Measurements from ENCODE around the gene IBSP.

IBSP gene

DNA sequence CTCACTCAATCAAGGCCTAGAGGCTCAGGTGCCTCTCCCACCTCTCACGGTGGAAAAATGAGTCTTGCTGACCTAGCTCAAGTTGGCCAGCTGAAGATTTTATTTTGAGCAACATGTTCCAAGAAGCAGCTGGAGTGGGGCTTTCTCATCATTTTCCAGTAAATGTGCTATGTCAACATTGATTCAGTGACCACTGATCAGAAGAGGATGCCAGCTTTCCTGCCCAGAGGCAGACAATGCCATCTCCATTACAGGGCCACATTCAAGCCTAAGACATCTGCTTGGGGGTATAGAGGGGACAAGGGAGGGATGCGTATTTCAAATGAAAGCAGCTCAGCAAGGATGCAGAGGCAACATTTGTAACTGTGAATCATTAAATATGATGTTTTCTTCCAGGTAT is 36.4 kb downstream of the IBSP start:
- no peak overlapping the region for H3K4me3 ChIP-seq (ENCODE audit: low read length in 2 of 2)
- no peak overlapping the region for H3K27ac ChIP-seq (ENCODE audit: low read depth in 2 of 2, low read length in 2 of 2)
- H3K9ac ChIP-seq (ENCODE audit: low read depth in 1 of 2, low read length in 2 of 2), result no peak overlapping the region
- no peaks in the 10 kb centered on the region for H3K27me3 ChIP-seq (ENCODE audit: control insufficient read depth in 2 of 2, insufficient read depth in 2 of 2, low read length in 2 of 2)
- H3K9me3 ChIP-seq (ENCODE audit: control insufficient read depth in 2 of 2, low read length in 2 of 2), result no peaks in the 10 kb centered on the region
- H3K4me1 ChIP-seq (ENCODE audit: control insufficient read depth in 2 of 2, insufficient read depth in 2 of 2, low read length in 2 of 2), result no peaks in the 10 kb centered on the region
- H3K36me3 ChIP-seq (ENCODE audit: control insufficient read depth in 2 of 2, insufficient read depth in 2 of 2, low read length in 2 of 2), result no peaks in the 10 kb centered on the region

DNA sequence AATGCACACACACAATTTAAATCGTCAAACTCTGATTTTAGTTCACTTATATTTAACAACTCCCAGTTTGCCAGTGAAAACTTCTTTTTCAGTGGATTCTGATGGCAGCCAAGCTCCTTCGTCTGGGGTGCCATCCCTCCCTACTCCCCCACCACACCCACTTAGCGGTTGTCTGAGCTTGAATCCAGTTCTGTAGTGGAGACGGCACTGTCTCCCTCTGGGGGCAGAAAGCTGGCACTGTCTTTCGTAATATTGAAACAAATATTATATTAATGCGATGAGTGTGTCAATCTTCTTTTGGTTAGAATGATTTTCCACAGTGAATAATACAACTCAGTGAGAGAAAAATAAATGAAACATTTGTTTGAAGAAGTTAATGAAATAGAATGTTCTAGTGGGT is 38.9 kb downstream of the IBSP start:
- H3K4me3 ChIP-seq (ENCODE audit: low read length in 2 of 2), result no peak overlapping the region
- no peak overlapping the region for H3K9ac ChIP-seq (ENCODE audit: low read depth in 1 of 2, low read length in 2 of 2)
- no peaks in the 10 kb centered on the region for H3K4me1 ChIP-seq (ENCODE audit: control insufficient read depth in 2 of 2, insufficient read depth in 2 of 2, low read length in 2 of 2)
- H3K9me3 ChIP-seq (ENCODE audit: control insufficient read depth in 2 of 2, low read length in 2 of 2), result no peaks in the 10 kb centered on the region
- H3K27ac ChIP-seq (ENCODE audit: low read depth in 2 of 2, low read length in 2 of 2), result no peak overlapping the region
- H3K27me3 ChIP-seq (ENCODE audit: control insufficient read depth in 2 of 2, insufficient read depth in 2 of 2, low read length in 2 of 2), result peaks cover 0 to 7% of the 10 kb centered on the region in 2 donors
- no peaks in the 10 kb centered on the region for H3K36me3 ChIP-seq (ENCODE audit: control insufficient read depth in 2 of 2, insufficient read depth in 2 of 2, low read length in 2 of 2)

DNA sequence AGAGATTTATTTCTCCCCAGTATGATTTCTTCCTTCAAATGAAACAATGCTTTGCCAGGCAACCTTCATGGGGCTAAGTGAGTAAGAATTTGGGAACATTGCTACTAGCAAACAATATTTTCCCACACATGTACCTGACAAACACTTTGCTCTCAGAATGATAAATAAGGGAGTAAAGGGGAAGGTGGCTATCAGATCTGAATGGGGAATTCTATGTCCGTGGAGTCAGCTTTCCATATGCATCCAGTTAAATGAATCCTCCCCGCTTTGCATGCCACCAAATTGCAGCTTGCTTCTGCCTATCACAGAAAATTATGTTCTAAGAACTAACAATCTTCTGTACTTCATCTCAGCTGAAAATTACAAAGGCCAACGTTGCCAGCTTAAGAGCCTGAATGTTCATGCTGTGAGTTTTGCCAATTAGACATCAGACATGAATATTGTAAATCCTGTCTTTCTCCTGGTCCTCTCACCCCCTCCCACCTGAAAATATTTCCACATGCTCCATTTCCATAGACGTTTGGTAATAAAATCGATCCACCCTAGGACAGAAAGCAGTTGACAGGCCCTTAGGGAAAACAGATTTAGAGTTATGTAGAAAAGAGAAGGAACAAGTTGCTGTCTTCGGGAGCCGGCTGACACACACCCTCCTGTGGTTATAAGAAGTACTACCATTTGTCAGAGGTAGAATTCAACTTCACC is 39.7 kb downstream of the IBSP start:
- no peak overlapping the region for H3K9ac ChIP-seq (ENCODE audit: low read depth in 1 of 2, low read length in 2 of 2)
- no peak overlapping the region for H3K27ac ChIP-seq (ENCODE audit: low read depth in 2 of 2, low read length in 2 of 2)

DNA sequence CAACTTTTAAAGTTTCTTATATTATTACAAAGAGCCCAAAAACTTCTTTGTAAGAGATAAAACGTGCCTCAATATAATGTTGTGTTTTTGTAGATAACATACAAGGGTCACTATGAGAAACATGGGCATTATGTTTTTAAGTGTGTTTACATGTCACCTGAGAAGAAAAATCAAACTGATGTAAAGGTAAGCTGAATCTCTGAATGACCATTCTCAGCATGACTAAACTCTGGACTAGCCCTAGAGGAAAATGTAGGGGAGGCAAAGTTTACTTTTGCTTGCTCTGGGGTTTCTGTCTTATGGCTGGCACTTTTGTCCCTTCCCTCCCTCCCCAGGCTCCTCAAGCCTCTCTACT is 40.2 kb downstream of the IBSP start:
- no peaks in the 10 kb centered on the region for H3K9me3 ChIP-seq (ENCODE audit: control insufficient read depth in 2 of 2, low read length in 2 of 2)
- no peaks in the 10 kb centered on the region for H3K36me3 ChIP-seq (ENCODE audit: control insufficient read depth in 2 of 2, insufficient read depth in 2 of 2, low read length in 2 of 2)
- no peak overlapping the region for H3K27ac ChIP-seq (ENCODE audit: low read depth in 2 of 2, low read length in 2 of 2)
- H3K4me3 ChIP-seq (ENCODE audit: low read length in 2 of 2), result no peak overlapping the region
- H3K4me1 ChIP-seq (ENCODE audit: control insufficient read depth in 2 of 2, insufficient read depth in 2 of 2, low read length in 2 of 2), result no peaks in the 10 kb centered on the region
- H3K27me3 ChIP-seq (ENCODE audit: control insufficient read depth in 2 of 2, insufficient read depth in 2 of 2, low read length in 2 of 2), result peaks cover 5 to 7% of the 10 kb centered on the region in 2 donors
- H3K9ac ChIP-seq (ENCODE audit: low read depth in 1 of 2, low read length in 2 of 2), result no peak overlapping the region

More for the DNA sequence above, 39.7 kb downstream of the IBSP start:
- peaks cover 5 to 7% of the 10 kb centered on the region in 2 donors for H3K27me3 ChIP-seq (ENCODE audit: control insufficient read depth in 2 of 2, insufficient read depth in 2 of 2, low read length in 2 of 2)
- H3K4me3 ChIP-seq (ENCODE audit: low read length in 2 of 2), result no peak overlapping the region
- no peaks in the 10 kb centered on the region for H3K9me3 ChIP-seq (ENCODE audit: control insufficient read depth in 2 of 2, low read length in 2 of 2)
- H3K4me1 ChIP-seq (ENCODE audit: control insufficient read depth in 2 of 2, insufficient read depth in 2 of 2, low read length in 2 of 2), result no peaks in the 10 kb centered on the region
- H3K36me3 ChIP-seq (ENCODE audit: control insufficient read depth in 2 of 2, insufficient read depth in 2 of 2, low read length in 2 of 2), result no peaks in the 10 kb centered on the region

DNA sequence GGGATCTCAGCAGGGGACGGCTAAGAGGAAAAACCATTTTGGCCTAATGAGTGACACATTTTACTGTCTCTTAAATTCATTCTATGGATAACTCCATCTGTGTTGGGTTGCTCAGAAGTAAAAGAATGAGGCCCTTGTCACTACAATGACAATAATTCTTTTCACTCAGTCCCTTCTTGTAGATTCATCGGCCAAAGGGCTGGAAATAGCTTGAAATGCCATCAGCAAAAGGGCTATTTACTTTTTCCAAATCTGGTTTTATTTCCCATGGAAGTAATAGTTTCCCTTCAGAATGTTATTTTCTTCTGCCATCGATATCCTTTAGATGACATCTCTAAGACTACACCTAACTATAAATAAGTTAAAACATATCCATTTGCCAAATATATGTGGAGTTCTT is 40.8 kb downstream of the IBSP start:
- H3K4me3 ChIP-seq (ENCODE audit: low read length in 2 of 2), result no peak overlapping the region
- no peak overlapping the region for H3K9ac ChIP-seq (ENCODE audit: low read depth in 1 of 2, low read length in 2 of 2)
- no peaks in the 10 kb centered on the region for H3K36me3 ChIP-seq (ENCODE audit: control insufficient read depth in 2 of 2, insufficient read depth in 2 of 2, low read length in 2 of 2)
- H3K27ac ChIP-seq (ENCODE audit: low read depth in 2 of 2, low read length in 2 of 2), result no peak overlapping the region
- no peaks in the 10 kb centered on the region for H3K9me3 ChIP-seq (ENCODE audit: control insufficient read depth in 2 of 2, low read length in 2 of 2)
- no peaks in the 10 kb centered on the region for H3K4me1 ChIP-seq (ENCODE audit: control insufficient read depth in 2 of 2, insufficient read depth in 2 of 2, low read length in 2 of 2)
- H3K27me3 ChIP-seq (ENCODE audit: control insufficient read depth in 2 of 2, insufficient read depth in 2 of 2, low read length in 2 of 2), result peaks cover 5 to 7% of the 10 kb centered on the region in 2 donors

DNA sequence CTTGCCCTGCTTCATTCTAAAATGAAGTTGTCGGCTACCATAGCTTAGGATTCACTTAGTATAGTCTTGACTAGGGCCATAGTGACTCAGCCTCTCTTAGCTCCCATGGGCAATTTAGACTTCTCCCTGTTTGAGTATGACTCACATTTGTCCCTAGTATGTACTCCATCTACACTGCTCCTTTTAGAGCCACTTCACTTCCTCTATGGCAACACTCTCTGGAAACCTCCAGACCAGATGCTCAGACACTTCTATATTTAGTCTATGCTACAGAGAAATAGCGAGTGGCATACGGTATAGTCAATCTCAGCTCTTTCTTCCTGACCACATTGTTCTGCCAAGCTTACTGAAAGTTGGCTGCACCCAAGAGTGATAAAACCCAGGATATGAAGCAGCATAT is 44.6 kb downstream of the IBSP start:
- H3K36me3 ChIP-seq (ENCODE audit: control insufficient read depth in 2 of 2, insufficient read depth in 2 of 2, low read length in 2 of 2), result no peaks in the 10 kb centered on the region
- no peak overlapping the region for H3K9ac ChIP-seq (ENCODE audit: low read depth in 1 of 2, low read length in 2 of 2)
- no peaks in the 10 kb centered on the region for H3K9me3 ChIP-seq (ENCODE audit: control insufficient read depth in 2 of 2, low read length in 2 of 2)
- H3K4me3 ChIP-seq (ENCODE audit: low read length in 2 of 2), result no peak overlapping the region
- no peaks in the 10 kb centered on the region for H3K4me1 ChIP-seq (ENCODE audit: control insufficient read depth in 2 of 2, insufficient read depth in 2 of 2, low read length in 2 of 2)
- peaks cover 5 to 7% of the 10 kb centered on the region in 2 donors for H3K27me3 ChIP-seq (ENCODE audit: control insufficient read depth in 2 of 2, insufficient read depth in 2 of 2, low read length in 2 of 2)
- H3K27ac ChIP-seq (ENCODE audit: low read depth in 2 of 2, low read length in 2 of 2), result no peak overlapping the region

DNA sequence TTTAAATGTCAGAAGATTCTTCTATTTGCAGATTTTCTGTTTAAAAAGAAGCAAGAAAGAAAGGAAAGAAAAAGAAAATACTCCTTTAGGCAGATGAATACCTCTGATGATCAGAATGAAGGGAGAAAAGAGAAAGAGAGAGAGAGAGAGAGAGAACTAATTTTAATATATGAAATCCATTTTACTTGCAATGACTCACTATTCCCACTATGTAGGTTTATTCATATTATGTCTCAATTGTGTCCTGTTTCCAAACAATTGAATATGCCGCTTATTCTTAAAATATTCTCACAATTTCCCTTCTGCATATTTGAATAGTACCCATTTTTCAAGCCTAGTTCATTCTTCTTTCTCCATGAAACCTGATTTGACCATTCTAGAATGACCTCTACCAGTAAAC is 45.1 kb downstream of the IBSP start:
- Histone ChIP-seq H3K27ac (ENCODE audit: low read depth in 2 of 2, low read length in 2 of 2) (no peak overlapping the region), H3K4me1 (ENCODE audit: control insufficient read depth in 2 of 2, insufficient read depth in 2 of 2, low read length in 2 of 2) (no peaks in the 10 kb centered on the region), H3K9ac (ENCODE audit: low read depth in 1 of 2, low read length in 2 of 2) (no peak overlapping the region)

DNA sequence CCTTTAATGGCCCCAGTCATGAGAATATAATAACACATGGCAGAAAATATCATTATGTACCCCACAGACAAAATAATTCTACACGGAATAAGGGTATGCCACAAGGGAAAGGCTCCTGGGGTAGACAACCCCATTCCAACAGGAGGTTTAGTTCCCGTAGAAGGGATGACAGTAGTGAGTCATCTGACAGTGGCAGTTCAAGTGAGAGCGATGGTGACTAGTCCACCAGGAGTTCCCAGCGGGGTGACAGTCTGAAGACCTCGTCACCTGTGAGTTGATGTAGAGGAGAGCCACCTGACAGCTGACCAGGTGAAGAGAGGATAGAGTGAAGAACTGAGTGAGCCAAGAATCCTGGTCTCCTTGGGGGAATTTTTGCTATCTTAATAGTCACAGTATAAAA is 46.9 kb downstream of the IBSP start:
- no peaks in the 10 kb centered on the region for H3K9me3 ChIP-seq (ENCODE audit: control insufficient read depth in 2 of 2, low read length in 2 of 2)
- H3K4me1 ChIP-seq (ENCODE audit: control insufficient read depth in 2 of 2, insufficient read depth in 2 of 2, low read length in 2 of 2), result no peaks in the 10 kb centered on the region
- no peak overlapping the region for H3K27ac ChIP-seq (ENCODE audit: low read depth in 2 of 2, low read length in 2 of 2)
- no peak overlapping the region for H3K4me3 ChIP-seq (ENCODE audit: low read length in 2 of 2)
- no peaks in the 10 kb centered on the region for H3K36me3 ChIP-seq (ENCODE audit: control insufficient read depth in 2 of 2, insufficient read depth in 2 of 2, low read length in 2 of 2)
- H3K27me3 ChIP-seq (ENCODE audit: control insufficient read depth in 2 of 2, insufficient read depth in 2 of 2, low read length in 2 of 2), result peaks cover 5 to 7% of the 10 kb centered on the region in 2 donors
- no peak overlapping the region for H3K9ac ChIP-seq (ENCODE audit: low read depth in 1 of 2, low read length in 2 of 2)

More for the DNA sequence above, 45.1 kb downstream of the IBSP start:
- Histone ChIP-seq H3K27me3 (ENCODE audit: control insufficient read depth in 2 of 2, insufficient read depth in 2 of 2, low read length in 2 of 2) (peaks cover 5 to 7% of the 10 kb centered on the region in 2 donors), H3K9me3 (ENCODE audit: control insufficient read depth in 2 of 2, low read length in 2 of 2) (no peaks in the 10 kb centered on the region), H3K36me3 (ENCODE audit: control insufficient read depth in 2 of 2, insufficient read depth in 2 of 2, low read length in 2 of 2) (no peaks in the 10 kb centered on the region), H3K4me3 (ENCODE audit: low read length in 2 of 2) (no peak overlapping the region)

DNA sequence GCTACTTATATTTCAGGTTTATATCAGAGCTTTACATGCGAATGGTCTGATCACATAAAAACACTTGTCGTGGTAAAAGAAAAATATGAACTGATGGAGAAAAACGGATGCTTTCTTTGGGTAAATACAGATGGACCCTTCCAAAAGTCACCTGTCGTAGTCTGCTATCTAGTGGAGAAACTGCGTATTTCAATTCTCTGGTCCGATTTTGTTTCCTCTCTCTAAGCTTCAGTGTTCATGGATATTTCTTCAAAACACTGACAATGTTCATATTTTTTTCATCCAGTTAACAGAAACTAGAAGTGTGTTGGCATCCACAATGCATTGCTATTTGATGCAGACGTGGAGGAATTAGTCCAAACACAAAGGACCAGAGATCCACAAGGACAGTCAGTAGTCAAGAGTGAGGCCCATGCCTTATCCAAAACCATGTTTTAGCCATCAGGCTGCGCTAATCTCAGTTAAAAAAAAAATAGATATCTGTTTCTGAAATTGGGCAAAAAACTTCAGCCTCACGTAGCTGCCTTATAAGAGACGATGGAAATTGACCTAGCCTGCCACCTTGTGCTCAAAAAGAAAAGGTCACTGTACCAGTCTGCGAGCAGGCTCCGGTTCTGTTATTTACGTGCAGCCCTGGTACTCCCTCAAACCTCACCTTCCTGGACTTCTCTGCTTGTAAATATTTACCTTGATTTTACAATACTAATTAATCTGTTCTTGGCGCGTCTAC is 49.4 kb downstream of the IBSP start:
- Histone ChIP-seq H3K9me3 (ENCODE audit: control insufficient read depth in 2 of 2, low read length in 2 of 2) (no peaks in the 10 kb centered on the region), H3K36me3 (ENCODE audit: control insufficient read depth in 2 of 2, insufficient read depth in 2 of 2, low read length in 2 of 2) (no peaks in the 10 kb centered on the region), H3K9ac (ENCODE audit: low read depth in 1 of 2, low read length in 2 of 2) (no peak overlapping the region), H3K27ac (ENCODE audit: low read depth in 2 of 2, low read length in 2 of 2) (no peak overlapping the region), H3K4me1 (ENCODE audit: control insufficient read depth in 2 of 2, insufficient read depth in 2 of 2, low read length in 2 of 2) (no peaks in the 10 kb centered on the region), H3K4me3 (ENCODE audit: low read length in 2 of 2) (peak overlapping the region in 1 of 2 donors; percentile 23), H3K27me3 (ENCODE audit: control insufficient read depth in 2 of 2, insufficient read depth in 2 of 2, low read length in 2 of 2) (peaks cover 0 to 2% of the 10 kb centered on the region in 2 donors)

DNA sequence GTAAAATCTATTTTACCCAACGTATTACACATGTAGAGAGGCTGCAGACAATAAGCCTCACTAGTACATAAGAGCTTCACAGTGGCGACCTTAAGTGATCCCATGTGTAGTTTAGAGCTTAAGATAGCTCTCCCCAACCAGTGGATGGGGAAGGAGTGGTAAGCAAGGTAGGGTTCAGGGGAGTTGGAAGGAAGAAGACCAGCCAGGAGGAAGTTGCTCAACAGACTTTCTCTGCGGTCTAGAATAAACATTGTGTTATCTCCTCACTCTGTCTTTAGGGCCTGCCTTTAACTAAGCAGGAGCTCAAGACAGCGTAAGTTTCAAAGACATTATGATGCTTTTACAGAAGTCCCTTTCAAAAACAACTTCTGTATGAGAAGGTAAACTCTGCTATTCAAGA is 50.3 kb downstream of the IBSP start:
- H3K9ac ChIP-seq (ENCODE audit: low read depth in 1 of 2, low read length in 2 of 2), result no peak overlapping the region
- H3K4me3 ChIP-seq (ENCODE audit: low read length in 2 of 2), result no peak overlapping the region
- H3K27me3 ChIP-seq (ENCODE audit: control insufficient read depth in 2 of 2, insufficient read depth in 2 of 2, low read length in 2 of 2), result no peaks in the 10 kb centered on the region
- no peaks in the 10 kb centered on the region for H3K4me1 ChIP-seq (ENCODE audit: control insufficient read depth in 2 of 2, insufficient read depth in 2 of 2, low read length in 2 of 2)
- no peaks in the 10 kb centered on the region for H3K36me3 ChIP-seq (ENCODE audit: control insufficient read depth in 2 of 2, insufficient read depth in 2 of 2, low read length in 2 of 2)
- H3K9me3 ChIP-seq (ENCODE audit: control insufficient read depth in 2 of 2, low read length in 2 of 2), result no peaks in the 10 kb centered on the region
- no peak overlapping the region for H3K27ac ChIP-seq (ENCODE audit: low read depth in 2 of 2, low read length in 2 of 2)
